ENCODE results near the gene DENND2D.
A peak's percentile ranks its signal among the peaks of the same experiment; 100 is the strongest.

The DENND2D gene

GRCh38 chr1:111204201-111204982 lies 3.9 kb upstream of the DENND2D start:
- no peaks in the 10 kb centered on the region for H3K36me3 ChIP-seq
- H3K27me3 ChIP-seq, result no peaks in the 10 kb centered on the region
- H3K9me3 ChIP-seq, result no peaks in the 10 kb centered on the region
- no peak for TF ChIP-seq CTCF (IDR thresholded peaks at IDR 0.05)
- peak overlapping the region; percentile 67 to 95 for H3K4me3 ChIP-seq (ENCODE audit: low read depth in 1 of 2, low read length in 1 of 2)
- peak overlapping the region; percentile 99 for H3K27ac ChIP-seq
- H3K4me1 ChIP-seq (ENCODE audit: control insufficient read depth in 1 of 2, insufficient read depth in 1 of 2, low read depth in 1 of 2, low read length in 1 of 2), result peaks cover 76 to 79% of the 10 kb centered on the region in 2 experiments

GRCh38 chr1:111203681-111204200 lies 3.3 kb upstream of the DENND2D start:
- Histone ChIP-seq H3K9me3 (no peaks in the 10 kb centered on the region), H3K4me3 (ENCODE audit: low read depth in 1 of 2, low read length in 1 of 2) (peak overlapping the region; percentile 67 to 95), H3K27ac (peak overlapping the region; percentile 99), H3K36me3 (peaks cover 4% of the 10 kb centered on the region), H3K4me1 (ENCODE audit: control insufficient read depth in 1 of 2, insufficient read depth in 1 of 2, low read depth in 1 of 2, low read length in 1 of 2) (peaks cover 78 to 82% of the 10 kb centered on the region in 2 experiments), H3K27me3 (no peaks in the 10 kb centered on the region)
- TF ChIP-seq CTCF (IDR thresholded peaks at IDR 0.05), result no peak

- Histone ChIP-seq H3K36me3 (peaks cover 11% of the 10 kb centered on the region), H3K27me3 (no peaks in the 10 kb centered on the region), H3K4me1 (ENCODE audit: control insufficient read depth in 1 of 2, insufficient read depth in 1 of 2, low read depth in 1 of 2, low read length in 1 of 2) (peaks cover 78 to 82% of the 10 kb centered on the region in 2 experiments), H3K9me3 (no peaks in the 10 kb centered on the region), H3K27ac (peak overlapping the region; percentile 99), H3K4me3 (ENCODE audit: low read depth in 1 of 2, low read length in 1 of 2) (peak overlapping the region; percentile 67 to 95)
- TF ChIP-seq CTCF (IDR thresholded peaks at IDR 0.05), result no peak
Observed at GRCh38 chr1:111202707-111203623, 2.5 kb upstream of the DENND2D start.

GRCh38 chr1:111202366-111202706 lies 1.9 kb upstream of the DENND2D start:
- peaks cover 18% of the 10 kb centered on the region for H3K36me3 ChIP-seq
- no peaks in the 10 kb centered on the region for H3K27me3 ChIP-seq
- H3K27ac ChIP-seq, result peak overlapping the region; percentile 99
- TF ChIP-seq CTCF (IDR thresholded peaks at IDR 0.05), result no peak
- no peaks in the 10 kb centered on the region for H3K9me3 ChIP-seq
- H3K4me1 ChIP-seq (ENCODE audit: control insufficient read depth in 1 of 2, insufficient read depth in 1 of 2, low read depth in 1 of 2, low read length in 1 of 2), result peaks cover 76 to 79% of the 10 kb centered on the region in 2 experiments
- H3K4me3 ChIP-seq (ENCODE audit: low read depth in 1 of 2, low read length in 1 of 2), result peak overlapping the region; percentile 67 to 95

- Histone ChIP-seq H3K4me3 (ENCODE audit: low read depth in 1 of 2, low read length in 1 of 2) (peak overlapping the region in 1 of 2 experiments; percentile 6), H3K27me3 (no peaks in the 10 kb centered on the region), H3K36me3 (peaks cover 26% of the 10 kb centered on the region), H3K4me1 (ENCODE audit: control insufficient read depth in 1 of 2, insufficient read depth in 1 of 2, low read depth in 1 of 2, low read length in 1 of 2) (peaks cover 68 to 71% of the 10 kb centered on the region in 2 experiments), H3K9me3 (no peaks in the 10 kb centered on the region), H3K27ac (peak overlapping the region; percentile 99)
- no peak for TF ChIP-seq CTCF (IDR thresholded peaks at IDR 0.05)
Observed at GRCh38 chr1:111201275-111202090, 1.0 kb upstream of the DENND2D start.

All from neutrophil (primary cell).